Measurements from ENCODE around the gene KCNIP4. TPM values are rescaled to one million over a fixed set of nuclear protein-coding genes. Genes with fewer than 3 reads are reported as not detected.

Gene KCNIP4
- total RNA-seq, 8 experiments from 2014 or later, result 1.7 to 18.5 (median 10.8) TPM

- Histone ChIP-seq H3K27ac (no peak overlapping the region), H3K4me1 (replicated peaks in 1 of 2) (peaks cover 0 to 6% of the 10 kb centered on the region in 2 donors), H3K4me3 (no peak overlapping the region)
- no peak for ATAC-seq (replicated peaks in 6 of 8)
- 0 to 100% (median 82%) methylated on average over 1 to 2 of the region's 2 CpGs for WGBS, 10 experiments
- in situ Hi-C loops (cut with MboI; ENCODE audit: low pct_unique_long_range_greater_than_20kb in 2 of 9, low sequenced_read_pairs in 9 of 9, unreplicated experiment in 9 of 9), result no loop called here
Observed at GRCh38 chr4:21184788-21185187, 763.8 kb downstream of the KCNIP4 start.

DNA sequence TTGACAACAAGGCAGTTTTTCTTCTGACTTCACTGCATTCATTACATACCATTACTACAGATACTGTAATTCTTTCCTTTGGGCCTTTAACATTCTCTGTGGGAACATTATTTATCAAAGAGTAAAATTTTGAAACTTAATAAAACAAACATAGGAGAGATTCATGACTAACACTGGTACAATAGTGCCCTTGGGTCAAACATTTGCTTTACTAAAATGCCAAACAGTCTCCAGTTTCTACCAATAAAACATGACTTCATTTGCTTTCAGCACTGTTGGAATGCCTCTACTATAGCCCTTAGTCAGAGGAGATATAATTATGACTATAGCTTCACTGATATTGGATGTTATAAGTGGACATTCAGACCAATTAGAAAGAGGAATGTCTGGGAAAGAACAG is 766.9 kb downstream of the KCNIP4 start:
- Histone ChIP-seq H3K4me1 (replicated peaks in 1 of 2) (peaks cover 0 to 6% of the 10 kb centered on the region in 2 donors), H3K27ac (no peak overlapping the region), H3K4me3 (no peak overlapping the region)
- in situ Hi-C loops (cut with MboI; ENCODE audit: low pct_unique_long_range_greater_than_20kb in 2 of 9, low sequenced_read_pairs in 9 of 9, unreplicated experiment in 9 of 9), result no loop called here
- ATAC-seq (replicated peaks in 6 of 8), result no peak

GRCh38 chr4:21177871-21178270 is 770.7 kb downstream of the KCNIP4 start:
- H3K27ac ChIP-seq, result no peak overlapping the region
- no peak for ATAC-seq (replicated peaks in 6 of 8)
- in situ Hi-C loops (cut with MboI; ENCODE audit: low pct_unique_long_range_greater_than_20kb in 2 of 9, low sequenced_read_pairs in 9 of 9, unreplicated experiment in 9 of 9), result no loop called here
- H3K4me3 ChIP-seq, result no peak overlapping the region
- H3K4me1 ChIP-seq (replicated peaks in 1 of 2), result no peaks in the 10 kb centered on the region

DNA sequence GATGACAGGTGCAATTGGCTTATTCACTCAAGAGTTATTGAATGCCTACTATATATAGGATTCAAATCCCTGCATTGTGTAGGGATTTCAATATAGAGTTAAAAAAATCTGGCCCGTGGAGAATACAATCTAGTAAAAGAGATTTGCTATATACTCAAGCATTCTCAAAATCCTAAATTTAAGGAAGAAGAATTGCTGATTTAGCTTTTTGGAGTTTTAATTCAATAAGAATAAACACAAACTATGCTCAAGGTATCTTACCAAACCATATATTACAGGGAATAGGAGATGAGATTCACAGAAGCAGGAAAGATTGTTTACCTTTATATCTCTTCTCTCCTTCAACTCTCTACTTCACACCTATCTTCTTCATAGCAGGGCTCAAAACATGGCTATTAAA is 771.5 kb downstream of the KCNIP4 start:
- H3K4me1 ChIP-seq (replicated peaks in 1 of 2), result no peaks in the 10 kb centered on the region
- WGBS, 10 experiments, result 0 to 100% (median 73%) methylated on average over 1 of the region's 1 CpG; no CpG with 5 or more reads in 2 of the 10 experiments
- H3K27ac ChIP-seq, result no peak overlapping the region
- no peak overlapping the region for H3K4me3 ChIP-seq
- in situ Hi-C loops (cut with MboI; ENCODE audit: low pct_unique_long_range_greater_than_20kb in 2 of 9, low sequenced_read_pairs in 9 of 9, unreplicated experiment in 9 of 9), result no loop called here
- ATAC-seq (replicated peaks in 6 of 8), result no peak

- Histone ChIP-seq H3K27ac (no peak overlapping the region), H3K4me3 (no peak overlapping the region), H3K4me1 (replicated peaks in 1 of 2) (peaks cover 0 to 9% of the 10 kb centered on the region in 2 donors)
- in situ Hi-C loops (cut with MboI; ENCODE audit: low pct_unique_long_range_greater_than_20kb in 2 of 9, low sequenced_read_pairs in 9 of 9, unreplicated experiment in 9 of 9), result no loop called here
- 8 to 54% (median 17%) methylated on average over 1 of the region's 1 CpG; no CpG with 5 or more reads in 1 of the 10 experiments for WGBS, 10 experiments
- ATAC-seq (replicated peaks in 6 of 8), result peak in 5 of 8 experiments; percentile 72 to 89 (median 83)
Observed at GRCh38 chr4:21167711-21168110, 780.9 kb downstream of the KCNIP4 start.

- peaks cover 0 to 6% of the 10 kb centered on the region in 2 donors for H3K4me1 ChIP-seq (replicated peaks in 1 of 2)
- WGBS, 10 experiments, result 0 to 76% (median 50%) methylated on average over 2 to 4 of the region's 4 CpGs; no CpG with 5 or more reads in 1 of the 10 experiments
- ATAC-seq (replicated peaks in 6 of 8), result peak in 4 of 8 experiments; percentile 25 to 70 (median 54)
- H3K4me3 ChIP-seq, result no peak overlapping the region
- H3K27ac ChIP-seq, result no peak overlapping the region
- in situ Hi-C loops (cut with MboI; ENCODE audit: low pct_unique_long_range_greater_than_20kb in 2 of 9, low sequenced_read_pairs in 9 of 9, unreplicated experiment in 9 of 9), result no loop called here
Observed at GRCh38 chr4:21155367-21155766, 793.2 kb downstream of the KCNIP4 start.

- Histone ChIP-seq H3K4me1 (replicated peaks in 1 of 2) (no peaks in the 10 kb centered on the region), H3K4me3 (no peak overlapping the region), H3K27ac (no peak overlapping the region)
- in situ Hi-C loops (cut with MboI; ENCODE audit: low pct_unique_long_range_greater_than_20kb in 2 of 9, low sequenced_read_pairs in 9 of 9, unreplicated experiment in 9 of 9), result loop anchor here in 2 of 9 experiments (10.0 to 25.0 kb wide), 2 partner anchors 365 to 377 kb away; no protein-coding TSS in a partner anchor
- 20 to 100% (median 90%) methylated on average over 1 to 3 of the region's 4 CpGs; no CpG with 5 or more reads in 5 of the 10 experiments for WGBS, 10 experiments
- no peak for ATAC-seq (replicated peaks in 6 of 8)
Observed at GRCh38 chr4:21139327-21139726, 809.2 kb downstream of the KCNIP4 start.

GRCh38 chr4:21136051-21136630 is 812.4 kb downstream of the KCNIP4 start:
- in situ Hi-C loops (cut with MboI; ENCODE audit: low pct_unique_long_range_greater_than_20kb in 2 of 9, low sequenced_read_pairs in 9 of 9, unreplicated experiment in 9 of 9), result loop anchor here in 2 of 9 experiments (10.0 to 25.0 kb wide), 2 partner anchors 361 to 374 kb away; no protein-coding TSS in a partner anchor
- no peak overlapping the region for H3K27ac ChIP-seq
- no peak overlapping the region for H3K4me3 ChIP-seq
- 0 to 100% (median 95%) methylated on average over 1 to 5 of the region's 5 CpGs for WGBS, 10 experiments
- H3K4me1 ChIP-seq (replicated peaks in 1 of 2), result no peaks in the 10 kb centered on the region
- no peak for ATAC-seq (replicated peaks in 6 of 8)

DNA sequence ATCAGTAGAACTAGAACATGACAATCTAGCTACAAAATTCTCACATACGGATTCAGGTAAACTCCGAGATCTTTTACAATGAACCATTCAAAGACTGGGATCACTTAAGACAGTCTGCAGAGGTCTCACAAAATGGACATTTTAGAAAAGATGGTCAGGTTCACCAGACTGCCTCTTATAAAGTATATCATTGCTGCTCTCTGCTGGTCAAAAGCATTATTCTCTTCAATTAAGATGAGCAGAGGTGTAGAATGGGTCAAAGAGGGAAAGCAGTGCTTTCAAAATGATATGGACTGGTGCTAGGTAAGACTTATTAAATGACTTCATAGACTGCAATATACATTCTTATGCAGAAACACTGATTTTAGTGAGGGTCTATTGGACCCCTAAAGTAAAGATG is 813.6 kb downstream of the KCNIP4 start:
- in situ Hi-C loops (cut with MboI; ENCODE audit: low pct_unique_long_range_greater_than_20kb in 2 of 9, low sequenced_read_pairs in 9 of 9, unreplicated experiment in 9 of 9), result loop anchor here in 2 of 9 experiments (10.0 to 25.0 kb wide), 2 partner anchors 360 to 373 kb away; no protein-coding TSS in a partner anchor
- 20 to 100% (median 100%) methylated on average over 1 to 2 of the region's 2 CpGs; no CpG with 5 or more reads in 5 of the 10 experiments for WGBS, 10 experiments
- H3K27ac ChIP-seq, result no peak overlapping the region
- no peaks in the 10 kb centered on the region for H3K4me1 ChIP-seq (replicated peaks in 1 of 2)
- H3K4me3 ChIP-seq, result no peak overlapping the region
- ATAC-seq (replicated peaks in 6 of 8), result peak in 4 of 8 experiments; percentile 66 to 81 (median 72)

DNA sequence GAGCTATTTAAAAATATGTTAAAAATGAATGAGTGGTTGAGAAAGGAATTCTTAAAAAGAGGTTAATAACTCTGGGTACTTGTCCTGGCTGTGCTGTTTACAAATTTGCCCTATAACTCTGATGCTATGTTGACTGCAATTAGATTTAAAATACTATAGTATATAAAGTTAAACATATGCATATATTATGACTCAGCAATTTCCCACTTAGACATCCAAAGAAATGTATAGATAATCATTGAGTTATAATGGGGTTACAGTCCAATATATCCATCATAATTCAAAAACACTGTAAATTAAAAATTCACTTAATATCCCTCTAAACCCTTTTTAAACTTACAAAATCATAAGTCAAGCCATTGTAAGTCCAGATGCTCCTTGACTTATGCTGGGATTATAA is 818.0 kb downstream of the KCNIP4 start:
- in situ Hi-C loops (cut with MboI; ENCODE audit: low pct_unique_long_range_greater_than_20kb in 2 of 9, low sequenced_read_pairs in 9 of 9, unreplicated experiment in 9 of 9), result loop anchor here in 2 of 9 experiments (10.0 to 25.0 kb wide), 2 partner anchors 356 to 368 kb away; no protein-coding TSS in a partner anchor
- H3K4me3 ChIP-seq, result no peak overlapping the region
- no peak overlapping the region for H3K27ac ChIP-seq
- ATAC-seq (replicated peaks in 6 of 8), result no peak
- H3K4me1 ChIP-seq (replicated peaks in 1 of 2), result no peaks in the 10 kb centered on the region

DNA sequence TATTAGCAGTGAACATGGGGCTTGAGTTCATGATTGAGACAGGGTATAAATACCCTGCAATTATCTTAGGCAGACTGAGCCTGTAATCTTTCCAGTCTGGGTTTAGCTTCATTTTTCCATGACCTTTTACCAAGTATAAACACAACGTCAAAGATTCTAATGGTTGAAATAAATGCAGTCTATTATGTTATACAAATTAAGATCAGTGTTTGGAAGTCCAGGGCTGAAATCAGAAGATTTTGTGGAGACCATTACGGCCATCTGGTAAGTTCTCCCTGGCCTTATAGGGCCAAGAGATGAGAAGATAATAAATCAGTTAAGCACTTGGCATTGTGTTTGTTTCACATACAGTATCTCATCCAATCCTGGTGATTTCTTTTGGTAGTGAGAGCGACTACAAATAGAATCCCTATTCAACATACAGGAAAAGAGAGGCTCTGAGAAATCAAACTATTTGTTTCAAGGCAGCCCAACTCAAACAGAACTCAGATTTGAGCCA is 822.5 kb downstream of the KCNIP4 start:
- WGBS, 10 experiments, result 0 to 71% (median 22%) methylated on average over 1 to 3 of the region's 3 CpGs; no CpG with 5 or more reads in 1 of the 10 experiments

GRCh38 chr4:21118301-21118700 is 830.3 kb downstream of the KCNIP4 start:
- Histone ChIP-seq H3K27ac (no peak overlapping the region), H3K4me1 (replicated peaks in 1 of 2) (no peaks in the 10 kb centered on the region), H3K4me3 (no peak overlapping the region)
- in situ Hi-C loops (cut with MboI; ENCODE audit: low pct_unique_long_range_greater_than_20kb in 2 of 9, low sequenced_read_pairs in 9 of 9, unreplicated experiment in 9 of 9), result no loop called here
- WGBS, 10 experiments, result 0 to 74% (median 40%) methylated on average over 1 to 3 of the region's 3 CpGs; no CpG with 5 or more reads in 3 of the 10 experiments
- ATAC-seq (replicated peaks in 6 of 8), result no peak

More for the DNA sequence above, 822.5 kb downstream of the KCNIP4 start:
- no peaks in the 10 kb centered on the region for H3K4me1 ChIP-seq (replicated peaks in 1 of 2)
- H3K4me3 ChIP-seq, result no peak overlapping the region
- in situ Hi-C loops (cut with MboI; ENCODE audit: low pct_unique_long_range_greater_than_20kb in 2 of 9, low sequenced_read_pairs in 9 of 9, unreplicated experiment in 9 of 9), result loop anchor here in 1 of 9 experiments (25.0 kb wide), 1 partner anchor 364 kb away; no protein-coding TSS in a partner anchor
- no peak for ATAC-seq (replicated peaks in 6 of 8)
- no peak overlapping the region for H3K27ac ChIP-seq

DNA sequence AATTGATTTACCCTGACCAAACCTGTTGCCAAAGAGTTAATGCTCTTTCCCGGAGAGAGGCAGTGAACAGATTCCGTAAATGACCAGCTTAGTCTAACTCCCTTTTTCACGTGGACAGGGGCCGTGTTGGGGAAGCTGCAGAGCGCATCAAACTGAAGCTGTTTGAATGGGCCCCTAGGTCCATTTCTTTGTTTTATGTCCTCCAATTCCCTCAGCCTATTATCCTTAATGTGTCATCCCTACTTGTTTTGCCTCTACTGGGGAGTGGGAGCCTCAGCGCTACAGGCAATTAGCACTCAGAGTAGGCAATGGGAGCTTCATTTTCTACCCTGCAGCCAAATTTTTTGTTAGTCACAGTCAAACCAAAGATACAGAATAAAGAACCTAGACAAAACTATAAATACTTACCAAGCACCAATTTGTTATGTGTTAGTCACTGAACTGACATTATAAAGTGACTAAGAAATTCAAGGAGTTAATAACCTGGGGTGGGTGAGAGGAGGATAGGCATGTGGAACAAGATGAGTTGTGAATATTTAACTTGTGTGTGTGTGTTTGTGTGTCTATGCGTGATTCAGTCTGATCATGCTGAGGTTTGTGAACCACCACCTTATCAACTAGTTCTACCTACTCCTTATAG is 830.9 kb downstream of the KCNIP4 start:
- WGBS, 10 experiments, result 5 to 94% (median 60%) methylated on average over 1 to 7 of the region's 7 CpGs; no CpG with 5 or more reads in 3 of the 10 experiments
- in situ Hi-C loops (cut with MboI; ENCODE audit: low pct_unique_long_range_greater_than_20kb in 2 of 9, low sequenced_read_pairs in 9 of 9, unreplicated experiment in 9 of 9), result no loop called here
- Histone ChIP-seq H3K27ac (no peak overlapping the region), H3K4me1 (replicated peaks in 1 of 2) (no peaks in the 10 kb centered on the region), H3K4me3 (no peak overlapping the region)
- ATAC-seq (replicated peaks in 6 of 8), result peak in 1 of 8 experiments; percentile 14

Data from motor neuron (in vitro differentiated cells).